Neural progenitor cell (in vitro differentiated cells): ENCODE data around the gene KCNQ1.

Source experiments
- CTCF ChIP-seq: fragments of 200-600 bp; sonication (generic); IDR thresholded peaks from 2 replicates; pipeline ENCODE4 v1.5.1; 2017; ENCODE audit warnings: antibody characterized with exemption, mild to moderate bottlenecking
- EZH2 ChIP-seq: fragments of 200-600 bp; sonication (generic); IDR thresholded peaks from 2 replicates; pipeline ENCODE4 v1.6.1; 2017; ENCODE audit warnings: antibody characterized with exemption, mild to moderate bottlenecking, moderate library complexity
- EZH2phosphoT487 ChIP-seq: fragments of 200-600 bp; sonication (generic); IDR thresholded peaks from 2 replicates; pipeline ENCODE4 v1.6.1; 2017; ENCODE audit warnings: antibody characterized with exemption

- TF ChIP-seq CTCF (no peak), EZH2phosphoT487 (no peak), EZH2 (no peak)
These were observed 271.0 kb downstream of the KCNQ1 start for GRCh38 chr11:2715716-2716350.
